GM23338 (cell line): ENCODE data around the gene MAT2B.

Experiments
- EZH2 ChIP-seq: fragments of 200-600 bp; sonication (generic); IDR thresholded peaks from one replicate; pipeline ENCODE4 v1.8.0; 2017; ENCODE audit warnings: antibody characterized with exemption, mild to moderate bottlenecking, low read depth; ENCODE audit not compliant: unreplicated experiment
- EZH2phosphoT487 ChIP-seq: fragments of 200-600 bp; sonication (generic); IDR thresholded peaks from one replicate; pipeline ENCODE4 v1.8.1; 2018; ENCODE audit warnings: antibody characterized with exemption; ENCODE audit not compliant: unreplicated experiment
- JUNB ChIP-seq: IDR thresholded peaks from one replicate; pipeline ENCODE4 v1.6.1; 2016; ENCODE audit warnings: antibody characterized with exemption; ENCODE audit not compliant: unreplicated experiment
- POLR2AphosphoS5 ChIP-seq: IDR thresholded peaks from 2 replicates; pipeline ENCODE4 v1.6.1; 2016; ENCODE audit warnings: antibody characterized with exemption, low read depth
- TF ChIP-seq, protein P1 (sequence below), 2 experiments: fragments of 200-600 bp in 1 of 2; sonication (generic) in 1 of 2; conservative IDR thresholded peaks; 2 replicates each; pipeline versions ENCODE4 v1.5.1 to v1.6.1; 2016 to 2017; ENCODE audit warnings: antibody characterized with exemption in 2 of 2, low read depth in 2 of 2, mild to moderate bottlenecking in 2 of 2, moderate library complexity in 1 of 2

- TF ChIP-seq POLR2AphosphoS5 (no peak), EZH2phosphoT487 (no peak), EZH2 (no peak), JUNB (no peak)
- TF ChIP-seq, protein P1, sequence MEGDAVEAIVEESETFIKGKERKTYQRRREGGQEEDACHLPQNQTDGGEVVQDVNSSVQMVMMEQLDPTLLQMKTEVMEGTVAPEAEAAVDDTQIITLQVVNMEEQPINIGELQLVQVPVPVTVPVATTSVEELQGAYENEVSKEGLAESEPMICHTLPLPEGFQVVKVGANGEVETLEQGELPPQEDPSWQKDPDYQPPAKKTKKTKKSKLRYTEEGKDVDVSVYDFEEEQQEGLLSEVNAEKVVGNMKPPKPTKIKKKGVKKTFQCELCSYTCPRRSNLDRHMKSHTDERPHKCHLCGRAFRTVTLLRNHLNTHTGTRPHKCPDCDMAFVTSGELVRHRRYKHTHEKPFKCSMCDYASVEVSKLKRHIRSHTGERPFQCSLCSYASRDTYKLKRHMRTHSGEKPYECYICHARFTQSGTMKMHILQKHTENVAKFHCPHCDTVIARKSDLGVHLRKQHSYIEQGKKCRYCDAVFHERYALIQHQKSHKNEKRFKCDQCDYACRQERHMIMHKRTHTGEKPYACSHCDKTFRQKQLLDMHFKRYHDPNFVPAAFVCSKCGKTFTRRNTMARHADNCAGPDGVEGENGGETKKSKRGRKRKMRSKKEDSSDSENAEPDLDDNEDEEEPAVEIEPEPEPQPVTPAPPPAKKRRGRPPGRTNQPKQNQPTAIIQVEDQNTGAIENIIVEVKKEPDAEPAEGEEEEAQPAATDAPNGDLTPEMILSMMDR (conservative IDR thresholded peaks at IDR 0.05; ENCODE audit: low read depth in 2 of 2), result no peak
Measured at GRCh38 chr5:163566678-163567077, 61.3 kb downstream of the MAT2B start.
